ENCODE data around the gene TXNDC12.
"Not testable (repeated sequence)": the region's sequence is repeated elsewhere in the genome, so short reads cannot be mapped to it uniquely, and the experiment has no call there.

Gene TXNDC12

DNA sequence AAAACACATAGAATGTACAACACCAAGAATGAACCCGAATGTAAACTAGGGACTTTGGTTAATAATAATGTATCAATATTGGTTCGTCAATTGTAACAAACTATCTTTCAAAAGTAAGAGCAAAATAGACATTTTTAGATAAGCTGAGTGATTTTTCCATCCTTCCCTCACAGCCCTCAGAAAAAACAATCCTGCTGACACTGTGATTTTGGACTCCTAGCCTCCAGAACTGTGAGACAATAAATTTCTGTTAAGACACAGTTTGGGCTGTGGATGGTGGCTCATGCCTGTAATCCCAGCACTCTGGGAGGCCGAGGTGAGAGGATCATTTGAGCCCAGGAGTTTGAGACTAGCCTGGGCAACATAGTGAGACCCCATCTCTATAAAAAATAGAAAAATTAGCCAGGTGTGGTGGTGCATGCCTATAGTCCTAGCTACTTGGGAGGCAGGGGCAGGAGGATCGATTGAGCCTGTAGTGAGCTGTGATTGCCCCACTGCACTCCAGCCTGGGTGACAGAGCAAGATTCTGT lies 9.3 kb downstream of the TXNDC12 start:
- not testable (repeated sequence) for DNase-seq

DNA sequence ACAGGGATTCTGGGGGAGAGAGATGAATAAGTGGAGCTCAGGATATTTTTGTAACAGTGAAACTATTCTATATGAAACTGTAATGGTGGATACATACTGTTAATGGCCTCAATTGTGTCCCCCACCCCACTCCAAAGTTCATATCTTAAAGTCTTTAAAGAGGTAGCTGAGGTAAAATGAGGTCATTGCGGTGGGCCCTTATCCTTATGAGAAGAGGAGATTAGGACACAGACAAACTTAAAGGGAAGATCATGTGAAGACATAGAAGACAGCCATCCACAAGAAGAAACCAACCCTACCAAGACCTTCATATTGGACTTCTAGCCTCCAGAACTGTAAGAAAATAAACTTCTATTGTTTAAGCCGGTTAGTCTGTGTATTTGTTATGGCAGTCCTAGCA lies 9.8 kb downstream of the TXNDC12 start:
- DNase-seq: no peak

- no peak for DNase-seq
These were observed 13.3 kb downstream of the TXNDC12 start for GRCh38 chr1:52041551-52042185.

- DNase-seq: no peak
These were observed 17.1 kb downstream of the TXNDC12 start for GRCh38 chr1:52037909-52038308.

DNA sequence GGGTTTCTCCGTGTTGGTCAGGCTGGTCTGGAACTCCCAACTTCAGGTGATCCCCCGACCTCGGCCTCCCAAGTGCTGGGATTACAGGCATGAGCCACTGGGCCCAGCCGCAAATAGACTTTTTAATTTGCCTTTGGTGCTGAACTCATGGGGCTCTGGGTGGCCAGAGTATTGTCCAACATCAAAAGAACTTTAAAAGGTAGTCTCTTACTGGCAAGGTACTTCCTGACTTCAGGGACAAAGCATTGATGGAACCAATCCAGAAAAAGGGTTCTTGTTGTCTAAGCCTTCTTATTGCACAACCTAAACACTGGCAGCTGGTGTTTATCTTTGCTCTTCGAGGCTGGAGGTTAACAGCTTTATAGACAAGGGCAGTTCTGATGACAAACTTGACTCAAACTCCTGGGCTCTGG lies 17.6 kb downstream of the TXNDC12 start:
- DNase-seq: no peak

DNA sequence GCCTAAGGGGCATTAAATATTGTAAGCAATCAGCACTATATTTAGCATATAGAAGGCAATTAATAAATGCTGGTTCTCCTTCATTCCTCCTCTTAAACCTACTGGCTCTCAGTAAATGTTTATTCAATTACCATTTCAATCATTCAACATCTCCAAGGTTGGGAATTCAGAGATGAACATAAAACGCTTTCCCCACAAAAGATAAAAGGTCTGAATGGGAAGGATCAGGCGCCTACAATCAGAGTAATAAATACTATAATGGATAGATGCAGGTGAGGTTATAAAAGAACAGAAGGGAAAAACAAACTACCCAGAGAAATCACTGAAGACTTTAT lies 21.0 kb downstream of the TXNDC12 start:
- no peak for DNase-seq

DNA sequence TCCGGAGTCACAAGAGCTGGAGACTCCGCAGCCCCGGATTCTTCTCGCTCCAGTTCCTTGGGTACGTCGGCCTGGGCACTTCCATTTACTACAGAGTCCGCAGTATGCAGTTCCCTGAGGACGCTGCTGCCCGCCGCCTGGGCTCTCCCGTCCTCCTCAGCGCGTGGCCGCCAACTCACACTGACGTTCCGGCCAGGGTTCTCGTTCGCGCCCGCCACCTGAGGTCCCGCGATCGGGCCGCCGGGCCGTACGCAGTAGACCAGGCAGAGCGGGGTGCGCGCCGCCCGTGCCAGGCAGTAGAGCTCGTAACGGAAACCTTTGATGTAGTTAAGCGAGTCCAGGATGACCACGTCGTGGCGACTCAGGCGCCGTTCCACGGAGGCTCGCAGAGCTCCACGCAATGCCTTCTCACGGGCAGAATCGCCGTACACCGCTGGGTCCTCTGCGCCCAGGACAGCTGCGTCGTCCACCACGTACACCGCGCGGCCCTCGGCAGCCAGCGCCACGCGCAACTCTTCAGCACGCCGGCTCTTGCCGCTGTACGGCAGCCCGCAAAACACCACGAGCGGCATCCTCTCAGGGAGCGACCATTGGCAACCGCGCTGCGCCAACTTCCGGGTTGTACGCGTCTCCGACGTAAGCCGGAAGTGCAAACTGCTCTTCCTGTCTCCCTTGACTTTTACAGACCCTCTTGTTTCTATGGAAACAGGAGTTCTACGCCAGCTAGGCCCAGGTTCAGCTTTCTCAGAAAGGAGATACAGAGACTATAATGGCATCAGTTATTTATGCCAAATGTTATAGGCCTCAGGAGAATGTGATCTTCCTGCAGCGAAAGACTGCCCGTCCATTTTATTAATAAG lies 21.6 kb downstream of the TXNDC12 start, which contains the start of gene KTI12:
TSS of gene KTI12 (minus strand) at position 621 of the 860 bp plus-strand sequence. CDS start at position 572, 49 bp downstream.
- DNase-seq: peak; percentile 86 to 92

- peak; percentile 8 to 24 for DNase-seq
These were observed 22.2 kb downstream of the TXNDC12 start for GRCh38 chr1:52032785-52033131.

DNA sequence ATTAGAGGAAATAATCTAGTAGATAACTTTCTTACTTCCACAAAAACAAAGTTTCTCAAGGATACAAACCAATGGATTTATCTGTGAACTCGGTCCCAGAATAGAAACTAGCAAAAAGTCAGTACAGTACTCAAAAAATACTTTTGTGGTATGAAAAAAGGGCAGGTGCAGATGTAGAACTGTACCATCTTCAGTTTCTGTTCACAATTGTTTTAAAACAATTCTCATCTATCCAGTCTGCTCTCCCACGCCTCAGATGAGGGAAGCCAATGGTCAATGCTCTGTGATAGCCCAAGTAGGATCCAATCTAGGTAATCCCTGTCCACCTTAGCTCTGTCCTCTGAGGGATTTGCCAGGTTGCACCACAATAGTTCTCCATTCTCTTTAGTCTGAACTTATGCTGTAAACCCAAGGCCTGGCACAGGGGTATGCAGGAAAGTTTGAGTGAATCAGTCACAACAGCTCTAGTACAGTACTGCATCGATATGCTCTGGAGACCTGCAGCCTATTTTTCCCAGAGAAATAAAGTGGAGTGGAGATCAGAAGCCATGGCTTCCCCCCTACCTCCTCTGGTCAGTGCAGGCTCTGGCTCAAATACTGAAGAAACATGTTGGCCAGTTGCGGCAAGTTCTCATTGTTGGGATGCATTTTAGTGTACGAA lies 22.7 kb downstream of the TXNDC12 start:
- DNase-seq: no peak

DNA sequence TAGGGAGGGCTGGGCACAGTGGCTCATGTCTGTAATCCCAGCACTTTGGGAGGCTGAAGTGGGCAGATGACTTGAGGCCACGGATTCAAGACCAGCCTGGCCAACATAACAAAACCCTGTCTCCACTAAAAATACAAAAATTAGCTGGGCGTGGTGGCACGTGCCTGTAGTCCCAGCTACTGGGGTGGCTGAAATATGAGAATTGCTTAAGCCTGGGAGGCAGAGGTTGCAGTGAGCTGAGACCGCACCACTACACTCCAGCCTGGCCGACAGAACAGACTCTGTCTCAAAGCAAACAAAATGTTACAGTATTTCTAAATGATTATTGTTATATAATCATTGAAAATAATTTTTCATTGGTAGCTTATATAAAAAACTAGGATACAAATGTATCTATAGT lies 26.2 kb downstream of the TXNDC12 start:
- not testable (repeated sequence) for DNase-seq

DNA sequence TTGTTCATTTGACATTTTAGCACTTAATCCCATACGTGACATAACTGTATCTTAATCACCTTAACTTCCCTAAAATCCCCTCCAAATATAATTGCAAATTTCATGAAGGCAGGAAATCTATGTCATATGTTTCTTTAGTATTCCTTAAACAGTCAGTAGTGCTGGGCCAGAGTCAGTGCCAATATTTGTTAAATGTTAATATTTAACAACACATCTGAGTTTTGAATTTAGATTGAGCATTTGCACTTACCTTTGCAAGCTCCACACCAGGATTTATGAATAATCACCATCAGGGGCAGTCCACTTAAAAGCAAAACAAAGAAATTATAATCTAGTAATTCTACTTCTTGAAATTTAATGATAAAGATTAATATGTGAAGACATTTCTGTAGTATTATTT lies 26.7 kb downstream of the TXNDC12 start:
- peak in 1 of 2 donors; percentile 13 for DNase-seq

- DNase-seq: no peak
These were observed 28.7 kb downstream of the TXNDC12 start for GRCh38 chr1:52026278-52026677.

DNA sequence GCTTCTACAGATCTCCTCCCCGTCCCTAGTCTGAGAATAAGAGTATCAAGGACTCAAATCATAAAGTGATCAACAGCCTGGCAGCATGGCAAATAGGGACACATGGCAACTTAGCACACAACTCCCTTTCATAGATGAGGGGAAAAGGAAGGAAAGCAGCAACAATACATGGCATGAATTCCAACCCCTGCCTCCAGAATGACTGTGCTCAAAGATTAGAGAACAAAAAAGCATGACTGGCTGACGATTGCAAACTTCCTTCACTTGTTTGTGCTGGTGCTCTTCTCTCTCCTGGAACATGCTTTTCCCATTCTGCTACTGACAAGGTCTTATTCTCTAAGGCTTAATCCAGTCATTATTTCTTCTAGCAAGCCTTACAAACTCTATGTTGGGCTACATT lies 32.9 kb downstream of the TXNDC12 start:
- no peak for DNase-seq

GRCh38 chr1:52008071-52008809 lies 46.8 kb downstream of the TXNDC12 start:
- no peak for DNase-seq

DNA sequence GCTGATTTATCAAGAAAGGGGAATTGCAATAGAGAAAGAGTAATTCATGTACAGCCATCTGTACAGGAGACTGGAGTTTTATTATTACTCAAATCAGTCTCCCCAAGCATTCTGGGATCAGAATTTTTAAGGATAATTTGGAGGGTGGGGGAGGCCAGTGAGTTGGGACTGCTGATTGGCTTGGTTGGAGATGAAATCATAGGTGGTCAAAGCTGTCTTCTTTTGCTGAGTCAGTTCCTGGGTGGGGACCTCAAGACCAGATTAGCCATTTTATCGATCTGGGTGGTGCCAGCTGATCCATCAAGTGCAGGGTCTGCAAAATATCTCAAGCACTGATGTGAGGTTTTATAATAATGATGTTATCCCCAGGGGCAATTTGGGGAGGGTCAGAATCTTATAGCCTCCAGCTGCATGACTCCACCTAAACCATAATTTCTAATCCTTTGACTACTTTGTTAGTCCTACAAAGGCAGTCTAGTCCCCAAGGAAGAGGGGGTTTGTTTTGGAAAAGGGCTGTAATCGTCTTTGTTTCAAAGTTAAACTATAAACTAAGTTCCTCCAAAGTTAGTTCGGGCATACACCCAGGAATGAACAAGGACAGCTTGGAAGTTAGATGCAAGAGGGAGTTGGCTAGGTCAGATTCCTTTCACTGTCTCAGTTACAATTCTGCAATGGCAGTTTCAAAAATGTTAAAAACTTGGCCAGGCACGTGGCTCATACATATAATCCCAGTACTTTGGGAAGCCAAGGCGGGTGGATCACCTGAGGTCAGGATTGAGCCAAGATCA lies 47.6 kb downstream of the TXNDC12 start:
- no peak for DNase-seq

GRCh38 chr1:52006081-52006553 lies 48.9 kb downstream of the TXNDC12 start:
- DNase-seq: not testable (repeated sequence)

DNA sequence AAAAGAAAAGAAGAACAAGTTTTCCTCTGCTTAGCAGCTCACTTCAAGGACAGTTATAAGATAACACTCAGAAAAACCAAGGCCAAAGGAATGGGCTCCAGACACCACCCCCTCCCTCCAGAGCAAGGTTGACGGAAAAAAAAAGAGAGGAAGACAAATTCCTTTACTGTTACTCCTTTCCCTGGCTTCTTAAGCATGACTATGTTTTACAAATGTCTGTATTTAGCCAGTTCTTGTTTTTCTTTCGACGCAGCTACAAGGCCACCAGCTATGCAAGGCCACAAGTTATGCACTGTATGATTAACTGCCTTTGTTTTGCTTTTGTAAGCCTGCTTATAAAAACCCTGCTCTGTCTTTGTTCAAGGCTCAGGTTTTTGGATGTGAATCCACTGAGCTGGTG lies 49.4 kb downstream of the TXNDC12 start:
- not testable (repeated sequence) for DNase-seq

GRCh38 chr1:52003877-52004276 lies 51.1 kb downstream of the TXNDC12 start:
- no peak for DNase-seq

GRCh38 chr1:52002038-52002917 lies 52.7 kb downstream of the TXNDC12 start:
- peak; percentile 85 to 91 for DNase-seq

- no peak for DNase-seq
These were observed 56.3 kb downstream of the TXNDC12 start for GRCh38 chr1:51998701-51999100.

DNA sequence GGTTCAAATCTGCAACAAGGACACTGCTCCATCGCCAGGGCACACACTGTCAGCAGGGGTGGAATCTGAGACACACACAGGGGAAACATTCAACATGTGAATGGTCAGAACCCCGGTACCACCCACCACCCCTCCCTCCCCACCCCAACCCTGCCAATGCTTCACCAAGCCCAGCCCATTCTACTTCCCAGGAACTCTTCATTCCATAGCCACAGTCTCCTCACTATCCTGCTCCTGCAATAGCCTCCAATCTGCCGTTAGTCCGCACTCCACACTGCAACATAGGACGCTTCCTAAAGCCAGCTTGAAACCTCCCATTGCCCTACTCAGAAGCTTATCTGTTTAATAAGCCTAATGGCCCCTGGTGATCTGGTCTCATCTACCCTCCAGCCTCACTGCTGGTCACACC lies 57.0 kb downstream of the TXNDC12 start:
- DNase-seq: no peak
